ENCODE measurements around the gene GUCA1A.
A peak's percentile ranks its signal among the peaks of the same experiment; 100 is the strongest.
"Not testable (repeated sequence)": the region's sequence is repeated elsewhere in the genome, so short reads cannot be mapped to it uniquely, and the experiment has no call there.

GUCA1A gene

DNA sequence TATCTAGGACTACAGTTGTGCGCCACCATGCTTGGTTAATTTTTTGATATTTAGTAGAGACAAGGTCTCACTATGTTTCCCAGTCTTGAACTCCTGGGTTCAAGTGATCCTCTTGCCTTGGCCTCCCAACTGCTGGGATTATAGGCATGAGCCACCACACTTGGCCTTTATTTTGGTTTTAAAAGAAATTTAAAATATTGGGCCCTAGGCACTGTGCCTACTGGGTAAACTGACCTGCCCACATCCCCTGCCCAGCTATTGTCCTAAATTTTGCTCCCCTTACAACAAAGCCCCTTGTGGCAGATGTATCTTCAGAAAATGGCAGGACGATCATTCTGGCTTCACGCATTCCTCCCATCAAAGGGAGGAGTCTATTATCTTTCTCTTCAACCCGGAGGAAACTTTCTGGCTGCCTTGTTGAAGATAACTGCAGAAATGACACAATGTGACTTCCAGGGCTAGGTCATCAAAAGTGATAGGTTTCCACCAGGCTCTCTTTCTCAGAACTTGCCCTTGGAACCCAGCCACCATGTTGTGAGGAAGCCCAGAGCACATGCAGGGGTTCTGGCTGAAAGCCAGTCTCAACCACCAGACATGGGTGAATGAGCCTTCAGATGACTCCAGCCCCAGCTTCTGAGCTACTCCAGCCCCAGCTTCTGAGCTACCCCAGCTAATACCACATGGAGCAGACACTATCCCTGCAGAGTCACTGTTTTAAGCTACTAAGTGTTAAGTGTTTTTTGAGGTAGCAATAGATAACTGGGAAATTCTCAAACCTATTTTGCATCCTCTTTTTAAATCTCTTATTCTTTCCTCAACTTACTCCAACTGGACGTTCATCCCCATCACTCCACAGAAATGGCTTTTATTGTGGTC lies 26.2 kb downstream of the GUCA1A start:
- Mint-ChIP-seq H3K9me3 (peaks cover 4% of the 10 kb centered on the region), H3K27ac (no peak overlapping the region), H3K4me1 (ENCODE audit: low read depth) (peaks cover 3% of the 10 kb centered on the region), H3K36me3 (ENCODE audit: low read depth) (peaks cover 34% of the 10 kb centered on the region), H3K4me3 (no peak overlapping the region), H3K27me3 (no peaks in the 10 kb centered on the region)
- no peak for DNase-seq

DNA sequence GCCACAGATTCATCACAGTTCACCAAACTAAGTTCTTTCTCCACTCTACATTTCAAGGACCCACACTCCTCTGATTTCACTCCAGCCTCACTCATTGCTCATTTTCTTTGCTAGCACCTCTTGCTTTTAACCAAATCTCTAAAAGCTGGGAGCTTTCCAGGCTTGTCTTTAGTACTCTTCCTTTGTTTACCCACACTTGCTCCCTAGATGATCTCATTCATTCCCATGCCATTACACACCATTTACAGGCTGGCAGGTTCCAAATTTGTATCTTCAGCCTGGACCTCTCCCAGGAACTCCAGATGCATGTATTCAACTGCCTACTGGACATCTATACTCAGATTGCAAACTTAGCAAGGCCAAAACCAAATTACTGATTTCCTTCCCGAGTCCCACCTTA lies 26.9 kb downstream of the GUCA1A start:
- Mint-ChIP-seq H3K4me1 (ENCODE audit: low read depth) (peaks cover 3% of the 10 kb centered on the region), H3K4me3 (no peak overlapping the region), H3K9me3 (peaks cover 4% of the 10 kb centered on the region), H3K36me3 (ENCODE audit: low read depth) (peaks cover 41% of the 10 kb centered on the region), H3K27ac (no peak overlapping the region), H3K27me3 (no peaks in the 10 kb centered on the region)
- DNase-seq = no peak

DNA sequence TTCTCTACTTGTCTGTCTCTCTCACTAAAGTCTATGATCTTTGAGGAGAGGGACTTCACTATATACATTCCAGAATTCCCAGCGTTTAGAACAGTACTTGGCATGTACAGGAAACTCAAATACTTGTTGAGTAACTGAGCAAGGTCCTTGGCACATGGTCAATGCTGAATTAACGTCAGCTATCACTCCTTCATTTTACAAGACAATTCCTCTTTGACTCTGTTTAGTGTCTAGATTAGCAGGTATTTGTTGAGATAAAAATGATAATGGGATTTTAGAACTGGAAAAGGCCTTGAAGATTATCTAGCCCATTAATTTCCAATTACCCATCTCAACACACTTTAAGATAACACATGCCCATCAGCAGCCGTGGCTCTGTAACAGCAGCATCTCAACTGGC lies 28.2 kb downstream of the GUCA1A start:
- Mint-ChIP-seq H3K27ac (no peak overlapping the region), H3K27me3 (no peaks in the 10 kb centered on the region), H3K4me3 (no peak overlapping the region), H3K36me3 (ENCODE audit: low read depth) (peaks cover 50% of the 10 kb centered on the region), H3K4me1 (ENCODE audit: low read depth) (peaks cover 3% of the 10 kb centered on the region), H3K9me3 (peaks cover 4% of the 10 kb centered on the region)
- DNase-seq = no peak

DNA sequence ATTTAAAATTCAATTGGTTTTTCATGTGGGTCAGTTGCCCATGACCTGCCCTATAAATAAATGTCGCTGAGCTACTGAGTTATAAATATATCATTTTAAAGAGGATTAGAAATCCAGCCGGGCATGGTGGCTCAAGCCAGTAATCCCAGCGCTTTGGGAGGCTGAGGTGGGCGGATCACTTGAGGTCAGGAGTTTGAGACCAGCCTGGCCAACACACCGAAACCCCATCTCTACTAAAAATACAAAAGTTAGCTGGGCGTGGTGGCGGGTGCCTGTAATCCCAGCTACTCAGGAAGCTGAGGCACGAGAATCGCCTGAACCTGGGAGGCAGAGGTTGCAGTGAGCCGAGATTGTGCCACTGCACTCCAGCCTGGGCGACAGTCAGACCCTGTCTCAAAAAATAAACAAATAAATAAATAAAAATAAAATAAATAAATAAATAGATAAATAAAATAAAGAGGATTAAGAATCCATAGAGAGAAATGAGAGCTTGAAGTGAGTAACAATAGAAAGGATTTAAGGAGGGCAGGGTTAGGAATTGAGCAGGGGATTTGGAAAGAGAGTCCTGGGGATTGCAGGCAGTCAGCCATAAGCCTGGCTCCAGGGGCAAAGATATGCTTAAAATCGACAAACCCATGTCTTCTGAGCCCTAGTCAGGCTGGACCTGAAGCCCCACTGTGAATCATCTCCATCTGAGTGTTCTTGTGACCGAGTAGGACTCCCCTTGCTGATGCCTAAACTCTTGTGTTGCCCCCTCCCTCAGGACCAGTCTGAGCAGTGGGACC lies 29.2 kb downstream of the GUCA1A start:
- H3K9me3 Mint-ChIP-seq; DNase-seq; H3K27me3 Mint-ChIP-seq; H3K27ac Mint-ChIP-seq; H3K4me1 Mint-ChIP-seq (ENCODE audit: low read depth); H3K4me3 Mint-ChIP-seq: not testable (repeated sequence)
- peaks cover 59% of the 10 kb centered on the region for H3K36me3 Mint-ChIP-seq (ENCODE audit: low read depth)

DNA sequence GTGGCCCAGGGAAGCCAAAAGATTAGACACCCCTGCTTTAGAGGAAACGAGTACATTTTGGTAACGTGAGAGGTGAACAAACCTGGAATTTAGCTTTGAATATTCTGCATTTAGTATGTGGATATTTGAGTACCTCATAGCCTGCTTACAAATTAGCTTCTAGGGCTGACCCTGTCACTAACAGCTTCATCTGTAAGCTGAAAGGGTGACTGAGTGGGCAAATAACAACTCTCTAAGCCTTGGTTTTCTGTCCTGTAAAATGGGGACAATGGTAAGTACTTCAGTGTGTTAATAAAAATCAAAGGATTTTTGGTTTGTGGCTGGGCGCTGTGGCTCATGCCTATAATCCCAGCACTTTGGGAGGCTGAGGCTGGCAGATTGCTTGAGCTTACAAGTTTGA lies 30.0 kb downstream of the GUCA1A start:
- Mint-ChIP-seq H3K36me3 (ENCODE audit: low read depth) (peaks cover 68% of the 10 kb centered on the region), H3K4me3 (no peak overlapping the region), H3K4me1 (ENCODE audit: low read depth) (peaks cover 9% of the 10 kb centered on the region), H3K27ac (no peak overlapping the region), H3K27me3 (no peaks in the 10 kb centered on the region), H3K9me3 (peaks cover 4% of the 10 kb centered on the region)
- DNase-seq = no peak

DNA sequence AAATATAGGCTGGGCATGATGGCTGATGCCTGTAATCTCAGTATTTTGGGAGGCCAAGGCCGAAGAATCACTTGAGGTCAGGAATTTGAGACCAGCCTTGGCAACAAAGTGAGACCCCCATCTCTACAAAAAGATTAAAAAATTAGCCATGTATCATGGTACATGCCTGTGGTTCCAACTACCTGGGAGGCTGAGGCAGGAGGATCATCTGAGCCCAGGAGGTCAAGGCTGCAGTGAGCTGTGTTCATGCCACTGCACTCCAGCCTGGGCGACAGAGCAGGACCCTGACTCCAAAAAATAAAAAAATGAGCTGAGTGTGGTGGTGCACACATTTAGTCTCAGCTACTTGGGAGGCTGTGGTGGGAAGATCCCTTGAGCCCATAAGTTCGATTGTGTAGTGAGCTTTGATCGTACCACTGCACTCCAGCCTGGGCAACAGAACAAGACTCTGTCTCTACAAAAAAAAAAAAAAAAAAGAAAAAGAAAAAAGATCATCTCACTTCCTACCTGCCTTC lies 31.7 kb downstream of the GUCA1A start:
- Mint-ChIP-seq H3K36me3 (ENCODE audit: low read depth) (peaks cover 77% of the 10 kb centered on the region), H3K27me3 (no peaks in the 10 kb centered on the region), H3K4me3 (no peak overlapping the region), H3K27ac (no peak overlapping the region), H3K4me1 (ENCODE audit: low read depth) (peaks cover 11% of the 10 kb centered on the region), H3K9me3 (peaks cover 3% of the 10 kb centered on the region)
- no peak for DNase-seq

DNA sequence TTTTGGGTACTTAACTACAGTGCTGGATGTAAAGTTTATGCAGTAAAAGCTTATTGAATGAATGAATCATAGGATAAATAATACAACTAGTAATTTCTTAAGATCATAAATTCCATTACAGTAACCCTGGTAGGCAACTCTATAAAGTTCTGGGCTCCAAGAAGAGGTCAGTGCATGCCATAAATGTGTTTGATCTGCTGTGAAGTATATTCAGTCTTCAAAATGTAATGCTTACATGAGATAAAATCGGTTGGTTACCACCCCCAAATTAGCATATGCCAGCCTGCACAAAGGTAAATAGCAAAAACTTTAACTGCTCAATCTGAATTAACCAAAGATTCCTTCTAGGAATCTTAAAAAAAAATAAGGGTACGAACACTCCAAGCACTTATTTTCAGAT lies 34.4 kb downstream of the GUCA1A start:
- not testable (repeated sequence) for H3K9me3 Mint-ChIP-seq, H3K27ac Mint-ChIP-seq, DNase-seq, H3K4me3 Mint-ChIP-seq, H3K27me3 Mint-ChIP-seq
- H3K36me3 Mint-ChIP-seq (ENCODE audit: low read depth) = peaks cover 86% of the 10 kb centered on the region
- H3K4me1 Mint-ChIP-seq (ENCODE audit: low read depth) = peaks cover 13% of the 10 kb centered on the region

DNA sequence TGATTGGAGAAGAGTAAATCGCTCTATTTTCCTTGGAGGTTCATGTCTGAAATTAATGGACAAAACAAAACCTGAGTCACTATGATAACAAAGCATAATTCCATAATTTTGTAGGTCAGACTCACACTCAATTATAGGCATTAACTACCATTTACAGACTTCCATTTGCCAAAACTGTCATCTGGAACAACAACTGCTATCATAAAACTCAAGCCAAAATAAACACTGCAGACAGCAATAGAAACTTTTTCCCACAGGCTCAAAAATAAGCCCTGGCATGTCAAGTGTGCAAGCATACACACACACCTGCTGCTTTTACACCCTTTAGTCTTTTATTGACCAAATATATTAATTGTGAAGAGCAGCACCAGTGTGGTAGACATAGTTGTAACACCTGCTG lies 37.4 kb downstream of the GUCA1A start:
- no peak for DNase-seq
- Mint-ChIP-seq H3K27ac (no peak overlapping the region), H3K4me3 (no peak overlapping the region), H3K36me3 (ENCODE audit: low read depth) (peaks cover 84% of the 10 kb centered on the region), H3K27me3 (no peaks in the 10 kb centered on the region), H3K4me1 (ENCODE audit: low read depth) (peaks cover 26% of the 10 kb centered on the region), H3K9me3 (no peaks in the 10 kb centered on the region)

DNA sequence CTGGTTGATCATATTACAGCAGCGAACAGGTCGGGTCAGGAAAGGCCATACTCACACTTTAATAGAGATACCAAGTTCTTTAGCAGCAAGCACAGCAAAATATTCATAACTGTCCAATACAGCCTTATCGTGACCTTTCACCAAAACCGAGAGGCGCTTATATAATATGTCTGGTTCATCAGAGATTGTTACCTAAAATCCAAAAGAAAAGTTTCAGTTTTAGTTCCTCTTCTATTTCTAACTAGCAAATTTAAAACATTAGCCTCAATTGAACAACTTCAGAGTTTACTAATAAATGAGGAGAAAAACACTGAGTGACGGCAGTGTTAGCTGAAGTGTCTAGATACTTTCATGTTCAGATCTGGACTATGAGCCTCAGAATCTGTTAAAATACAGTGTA lies 38.6 kb downstream of the GUCA1A start:
- Mint-ChIP-seq H3K27me3 (no peaks in the 10 kb centered on the region), H3K36me3 (ENCODE audit: low read depth) (peaks cover 82% of the 10 kb centered on the region), H3K4me1 (ENCODE audit: low read depth) (peaks cover 36% of the 10 kb centered on the region), H3K4me3 (no peak overlapping the region), H3K27ac (no peak overlapping the region), H3K9me3 (no peaks in the 10 kb centered on the region)
- DNase-seq = no peak

DNA sequence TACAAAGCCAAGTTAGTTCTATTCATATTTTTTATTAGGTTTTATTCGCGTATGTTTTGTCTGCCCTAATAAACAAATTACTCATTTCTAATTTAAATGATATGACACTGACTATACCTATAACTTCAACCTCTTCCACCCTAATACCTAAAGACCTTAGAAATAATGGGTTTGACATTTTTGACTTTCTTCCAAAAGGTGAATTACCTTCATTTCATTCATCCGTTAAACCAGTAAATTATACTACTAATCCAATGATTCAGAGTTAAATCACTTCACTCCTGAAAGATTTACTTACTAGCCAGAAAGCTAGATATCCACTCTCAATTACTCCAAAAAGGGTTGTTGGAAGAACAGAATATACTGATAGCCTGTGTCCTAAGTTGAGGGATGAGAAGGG lies 39.3 kb downstream of the GUCA1A start:
- Mint-ChIP-seq H3K4me3 (no peak overlapping the region), H3K9me3 (no peaks in the 10 kb centered on the region), H3K4me1 (ENCODE audit: low read depth) (peaks cover 40% of the 10 kb centered on the region), H3K27ac (no peak overlapping the region), H3K27me3 (no peaks in the 10 kb centered on the region), H3K36me3 (ENCODE audit: low read depth) (peaks cover 80% of the 10 kb centered on the region)
- DNase-seq = no peak

DNA sequence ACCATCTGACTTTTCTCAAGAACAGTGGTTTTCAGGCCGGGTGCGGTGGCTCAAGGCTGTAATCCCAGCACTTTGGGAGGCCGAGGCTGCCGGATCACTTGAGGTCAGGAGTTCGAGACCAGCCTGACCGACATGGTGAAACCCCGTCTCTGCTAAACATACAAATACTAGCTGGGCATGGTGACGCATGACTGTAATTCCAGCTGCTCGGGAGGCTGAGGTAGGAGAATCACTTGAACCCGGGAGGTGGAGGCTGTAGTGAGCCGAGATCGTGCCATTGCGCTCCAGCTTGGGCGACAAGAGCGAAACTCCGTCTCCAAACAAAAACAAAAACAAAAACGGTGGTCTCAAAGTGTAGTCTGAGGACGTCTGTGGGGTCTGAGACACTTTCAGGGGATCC lies 43.3 kb downstream of the GUCA1A start:
- not testable (repeated sequence) for H3K27me3 Mint-ChIP-seq, DNase-seq, H3K9me3 Mint-ChIP-seq
- Mint-ChIP-seq H3K27ac (peak overlapping the region; percentile 87), H3K36me3 (ENCODE audit: low read depth) (peaks cover 44% of the 10 kb centered on the region), H3K4me1 (ENCODE audit: low read depth) (peaks cover 39% of the 10 kb centered on the region), H3K4me3 (peak overlapping the region; percentile 99)

DNA sequence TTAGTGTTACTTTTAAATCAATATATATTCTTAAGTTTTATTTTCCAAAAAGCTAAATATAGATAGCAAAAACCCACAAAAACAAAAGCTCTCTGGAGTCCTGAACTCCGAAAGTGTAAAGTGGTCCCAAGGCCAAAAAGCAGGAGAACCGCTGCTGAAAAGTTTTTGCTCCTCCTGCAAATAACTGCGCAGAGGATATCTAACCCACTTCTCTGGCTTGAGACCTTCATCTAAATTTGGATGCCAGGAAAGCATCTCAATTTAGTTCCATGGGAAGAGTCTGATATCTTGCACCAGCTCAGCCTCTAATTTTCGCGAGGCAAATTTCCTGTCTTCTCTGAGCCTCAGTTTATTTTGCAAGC lies 44.0 kb downstream of the GUCA1A start:
- no peaks in the 10 kb centered on the region for H3K27me3 Mint-ChIP-seq
- H3K27ac Mint-ChIP-seq = peak overlapping the region; percentile 99
- DNase-seq = no peak
- peaks cover 40% of the 10 kb centered on the region for H3K4me1 Mint-ChIP-seq (ENCODE audit: low read depth)
- H3K4me3 Mint-ChIP-seq = peak overlapping the region; percentile 99
- H3K9me3 Mint-ChIP-seq = no peaks in the 10 kb centered on the region
- H3K36me3 Mint-ChIP-seq (ENCODE audit: low read depth) = peaks cover 38% of the 10 kb centered on the region

DNA sequence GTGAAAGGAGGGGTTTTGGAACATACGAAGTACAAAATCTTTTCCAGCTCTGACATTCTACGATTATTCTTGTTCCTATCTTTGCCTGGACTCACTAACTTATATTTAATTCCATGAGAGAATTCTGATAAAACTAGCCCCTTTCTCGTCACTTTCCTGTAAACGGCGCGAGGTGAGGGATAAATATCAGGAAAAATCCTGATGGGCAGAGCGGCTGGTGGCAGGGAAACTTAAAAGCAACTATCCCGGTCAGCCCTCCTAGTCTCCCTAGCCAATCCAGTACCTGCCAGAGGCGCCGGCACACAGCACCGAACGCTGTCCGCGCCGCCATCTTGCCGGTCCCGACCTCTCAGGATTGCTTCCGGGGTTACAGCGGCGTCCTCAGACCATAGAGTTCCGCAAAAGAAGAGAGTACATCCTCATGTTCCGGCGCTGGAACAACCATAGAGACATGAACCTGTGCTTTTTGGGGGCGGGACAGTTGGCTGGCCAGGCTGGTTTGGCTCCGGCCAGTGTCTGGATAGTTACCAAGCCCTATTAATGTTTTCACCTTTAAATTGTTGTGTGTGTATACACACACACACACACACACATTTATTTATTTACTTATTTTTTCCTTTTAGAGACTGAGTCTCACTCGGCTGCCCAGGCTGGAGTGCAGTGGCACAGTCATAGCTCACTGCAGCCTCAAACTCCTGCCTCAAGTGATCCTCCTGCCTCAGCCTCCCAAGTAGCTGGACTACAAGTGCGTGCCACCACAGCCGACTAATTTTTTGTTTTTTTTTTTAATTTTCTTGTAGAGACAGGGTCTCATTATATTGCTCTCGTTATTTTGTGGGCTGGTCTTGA lies 44.6 kb downstream of the GUCA1A start, which contains the start of gene MRPS10:
Gene MRPS10, minus strand, starts transcription at position 343 of the 849 bp plus-strand sequence. Its CDS starts 12 bp downstream, at position 331.
- peaks cover 38% of the 10 kb centered on the region for H3K4me1 Mint-ChIP-seq (ENCODE audit: low read depth)
- peak within 1 kb of the TSS; percentile 99 for H3K4me3 Mint-ChIP-seq
- peak; percentile 91 for DNase-seq
- H3K36me3 Mint-ChIP-seq (ENCODE audit: low read depth) = peaks cover 33% of the 10 kb centered on the region
- H3K27me3 Mint-ChIP-seq = no peaks in the 10 kb centered on the region
- peak within 1 kb of the TSS; percentile 99 for H3K27ac Mint-ChIP-seq
- H3K9me3 Mint-ChIP-seq = no peaks in the 10 kb centered on the region

DNA sequence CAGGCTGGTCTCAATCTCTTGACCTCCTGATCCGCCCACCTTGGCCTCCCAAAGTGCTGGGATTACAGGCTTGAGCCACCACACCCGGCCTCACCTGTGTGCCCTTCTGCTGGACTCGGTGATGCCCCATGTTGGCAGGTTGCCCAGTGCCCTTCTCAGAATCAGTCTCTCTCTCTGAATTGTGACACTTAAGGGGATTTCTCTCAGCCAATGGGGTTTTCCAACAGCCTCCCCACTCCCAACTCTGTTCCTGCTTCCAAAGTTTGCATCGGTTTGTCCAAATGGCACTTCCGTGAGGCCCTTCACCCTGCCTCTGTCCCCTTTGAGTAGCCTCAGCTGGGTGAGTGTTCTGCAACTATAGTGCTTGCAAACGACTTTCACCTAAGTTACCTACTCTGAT lies 47.6 kb downstream of the GUCA1A start:
- H3K4me1 Mint-ChIP-seq (ENCODE audit: low read depth) = peaks cover 44% of the 10 kb centered on the region
- DNase-seq = no peak
- peak overlapping the region; percentile 44 for H3K27ac Mint-ChIP-seq
- no peaks in the 10 kb centered on the region for H3K27me3 Mint-ChIP-seq
- no peak overlapping the region for H3K4me3 Mint-ChIP-seq
- H3K9me3 Mint-ChIP-seq = no peaks in the 10 kb centered on the region
- H3K36me3 Mint-ChIP-seq (ENCODE audit: low read depth) = peaks cover 14% of the 10 kb centered on the region

Data from activated T-cell treated with anti-CD3 and anti-CD28 coated beads, Interleukin-2, amount 50 U/mL, for 24 hours (primary cell).